Ramos (cell line): ENCODE measurements around the gene FAM32A.

ENCODE experiments used
- in situ Hi-C: fragments of 300-500 bp; cut with MboI; formaldehyde crosslinking; loops from one replicate; pipeline ENCODE4 v1.14.3; 2022; ENCODE audit warnings: low sequenced_read_pairs; ENCODE audit not compliant: unreplicated experiment

FAM32A gene

DNA sequence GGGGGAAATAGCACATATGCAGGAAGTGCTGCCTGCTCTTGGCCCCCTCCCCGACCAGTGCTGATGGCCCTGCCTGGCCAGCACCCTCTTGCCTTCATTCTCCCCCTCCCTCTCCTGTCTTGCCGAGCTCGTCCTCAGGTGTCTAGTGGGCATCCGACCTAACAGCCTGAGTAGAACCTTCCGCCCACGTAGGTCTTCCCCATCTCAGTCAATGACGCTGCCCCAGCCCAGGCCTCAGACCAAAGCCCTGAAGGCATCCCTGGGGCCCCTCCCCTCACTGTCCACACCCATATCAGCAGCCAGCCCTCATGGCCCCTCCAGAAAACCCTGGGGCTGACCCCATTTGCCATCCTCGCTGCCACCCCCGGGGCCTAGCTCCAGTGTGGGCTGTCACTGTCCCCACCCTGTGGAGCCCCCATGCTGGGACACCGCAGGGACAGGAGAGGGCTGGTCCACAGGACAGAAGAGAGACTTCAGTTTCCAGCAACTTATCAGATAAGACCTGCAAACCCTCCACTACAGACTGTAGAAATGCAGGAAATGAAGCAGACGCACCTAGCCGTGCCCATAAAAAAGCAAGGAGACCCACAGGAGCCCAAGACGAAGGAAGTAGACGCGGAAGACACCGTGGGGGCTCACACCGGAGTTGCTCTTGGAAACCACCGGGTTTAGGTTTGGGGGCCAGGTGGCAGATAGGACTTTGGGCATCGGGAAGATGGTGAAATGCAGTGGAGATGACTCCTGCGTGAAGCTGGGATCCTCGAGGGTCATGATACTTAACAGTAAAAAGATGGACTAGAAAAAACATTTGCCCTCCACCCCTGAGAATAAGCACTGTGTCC lies 50.8 kb downstream of the FAM32A start:
- in situ Hi-C loops: no loop called here
